ENCODE measurements around the gene SH3GL3.

The SH3GL3 gene

DNA sequence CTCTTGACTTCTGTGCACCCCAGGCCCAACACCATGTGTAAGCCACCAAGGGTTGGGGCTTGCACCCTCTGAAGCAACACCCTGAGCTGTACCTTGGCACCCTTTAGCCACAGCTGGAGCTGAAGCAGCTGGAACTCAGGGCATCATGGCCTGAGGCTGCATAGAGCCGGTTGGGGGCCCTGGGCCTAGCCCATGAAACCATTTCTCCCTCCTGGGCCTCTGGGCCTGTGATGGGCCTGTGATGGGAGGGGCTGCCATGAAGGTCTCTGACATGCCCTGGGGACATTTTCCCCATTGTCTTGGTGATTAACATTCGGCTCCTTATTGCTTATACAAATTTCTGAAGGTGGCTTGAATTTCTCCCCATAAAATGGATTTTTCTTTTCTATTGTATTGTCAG lies 184.4 kb downstream of the SH3GL3 start:
- no peak for DNase-seq

GRCh38 chr15:83643201-83643600 lies 196.1 kb downstream of the SH3GL3 start:
- no peak for DNase-seq

DNA sequence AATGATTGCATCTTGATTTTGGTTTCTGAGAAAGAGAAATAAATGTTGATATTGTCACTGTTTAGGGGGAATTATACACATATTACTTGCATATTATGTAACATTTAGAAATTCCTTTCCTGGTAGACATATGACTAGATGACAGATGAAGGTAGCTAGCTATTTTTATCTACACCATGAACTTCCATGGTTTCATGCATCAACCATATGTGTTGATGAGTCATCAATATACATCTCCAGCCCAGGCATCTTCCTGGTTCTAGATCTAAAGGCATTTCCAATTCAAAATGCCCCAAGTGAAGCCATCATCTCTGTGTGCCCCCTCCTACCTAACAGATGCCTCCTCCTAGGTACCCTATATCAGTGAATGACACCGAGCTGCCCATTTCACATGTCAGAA lies 197.3 kb downstream of the SH3GL3 start:
- no peak for DNase-seq

GRCh38 chr15:83650831-83651230 lies 203.7 kb downstream of the SH3GL3 start:
- DNase-seq = no peak

- no peak for DNase-seq
These were observed 204.4 kb downstream of the SH3GL3 start for GRCh38 chr15:83651541-83651940.

DNA sequence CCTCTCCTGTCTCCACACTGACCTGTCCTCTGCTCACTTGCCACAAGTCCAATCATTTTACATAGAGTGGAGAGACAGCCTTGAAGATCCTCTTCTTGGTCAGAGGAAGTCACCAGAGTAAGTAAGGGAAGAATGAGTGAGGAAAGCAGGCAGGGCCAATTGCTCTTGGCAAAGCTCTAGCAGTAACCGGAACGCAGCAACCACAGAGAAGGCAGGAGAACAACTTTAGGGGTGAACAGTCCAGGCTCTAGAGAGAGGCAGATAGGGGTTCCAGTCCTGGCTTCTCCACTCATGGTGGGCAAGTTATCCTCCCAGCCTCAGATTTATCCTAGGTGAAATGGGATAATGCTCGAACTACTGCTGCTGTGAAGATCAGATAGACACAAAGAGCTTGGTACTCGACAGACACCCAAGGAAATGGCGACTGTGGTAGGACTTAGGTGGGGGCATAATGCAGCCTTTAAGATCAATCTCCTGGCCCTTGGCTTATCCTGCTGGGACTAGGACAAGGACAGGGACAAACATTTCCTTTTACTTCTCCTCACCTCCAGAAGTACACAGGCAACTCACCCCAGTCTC lies 205.6 kb downstream of the SH3GL3 start:
- DNase-seq = no peak

DNA sequence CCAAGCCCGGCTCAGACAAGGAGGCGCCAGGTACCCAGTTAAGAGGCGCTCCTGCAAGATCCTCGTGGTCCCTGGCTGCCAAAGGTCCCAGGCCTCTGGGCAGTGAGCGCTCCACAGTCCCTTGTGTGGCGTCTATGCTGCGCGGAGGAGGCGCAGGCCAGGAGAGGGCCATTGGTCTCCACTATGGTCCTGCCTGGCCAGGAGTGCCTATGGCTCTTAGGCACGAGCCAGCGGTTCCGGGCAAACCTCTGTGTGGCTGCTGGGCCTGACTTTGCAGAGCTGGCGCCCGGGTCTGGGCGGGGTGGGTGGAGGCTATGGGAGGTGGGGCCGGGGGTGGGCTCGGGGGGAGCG lies 206.1 kb downstream of the SH3GL3 start:
- no peak for DNase-seq

DNA sequence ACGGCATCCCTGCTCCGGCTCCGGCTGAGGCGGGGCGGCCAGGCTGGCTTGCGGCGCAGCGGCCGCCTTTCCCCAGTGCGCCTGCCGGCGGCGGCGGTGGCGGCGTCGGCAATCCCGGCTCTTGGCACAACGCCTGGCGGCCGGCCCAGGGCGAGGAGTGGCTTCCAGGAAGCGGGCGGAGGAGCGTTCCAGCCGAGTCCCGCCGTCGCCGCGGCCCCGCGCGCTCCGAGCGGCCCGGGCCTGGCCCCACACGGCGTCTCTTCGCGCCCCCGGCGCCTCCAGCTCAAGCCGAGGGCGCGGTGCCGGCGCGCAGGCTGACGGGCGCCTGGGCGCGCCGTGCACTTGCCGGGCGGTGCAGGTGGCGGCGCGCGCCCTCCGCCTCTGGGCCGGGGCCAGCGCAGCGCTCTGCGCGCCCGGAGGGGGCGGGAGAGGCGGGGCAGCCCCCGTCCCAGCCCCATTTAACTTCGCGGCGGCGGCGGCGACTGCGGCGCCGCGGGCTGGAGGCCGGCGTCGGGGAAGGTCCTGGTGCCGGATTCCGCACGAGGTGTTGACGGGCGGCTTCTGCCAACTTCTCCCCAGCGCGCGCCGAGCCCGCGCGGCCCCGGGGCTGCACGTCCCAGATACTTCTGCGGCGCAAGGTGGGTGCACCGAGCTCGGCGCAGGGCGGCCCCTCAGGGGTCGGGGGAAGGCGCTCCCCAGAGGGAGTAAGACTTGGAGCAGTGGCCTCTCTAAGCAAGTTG lies 206.7 kb downstream of the SH3GL3 start, which contains the start of gene ADAMTSL3:
TSS of gene ADAMTSL3 (plus strand) at position 485 of the 740 bp plus-strand sequence. CDS start 1,639 bp downstream, outside the sequence.
- DNase-seq = no peak

GRCh38 chr15:83654379-83655236 lies 207.5 kb downstream of the SH3GL3 start:
- no peak for DNase-seq

DNA sequence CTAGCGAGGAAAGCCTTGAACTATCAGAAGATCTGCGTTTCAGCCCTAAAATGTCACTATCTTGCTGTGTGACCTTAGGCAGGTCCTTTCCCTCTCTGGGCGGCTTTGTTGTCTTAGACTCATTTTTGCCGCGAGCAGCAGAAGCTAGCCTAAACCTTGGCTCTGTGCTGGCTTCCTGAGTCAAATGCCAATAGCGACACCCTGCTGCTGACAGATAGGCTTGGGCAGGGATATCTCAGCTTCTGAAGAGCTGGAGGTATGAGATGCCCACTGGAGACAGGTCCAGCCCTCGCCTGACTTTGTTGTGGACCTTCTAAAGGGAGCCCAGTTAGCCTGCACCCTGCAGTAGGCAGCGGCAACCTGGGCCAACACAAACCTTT lies 208.1 kb downstream of the SH3GL3 start:
- DNase-seq = no peak

DNA sequence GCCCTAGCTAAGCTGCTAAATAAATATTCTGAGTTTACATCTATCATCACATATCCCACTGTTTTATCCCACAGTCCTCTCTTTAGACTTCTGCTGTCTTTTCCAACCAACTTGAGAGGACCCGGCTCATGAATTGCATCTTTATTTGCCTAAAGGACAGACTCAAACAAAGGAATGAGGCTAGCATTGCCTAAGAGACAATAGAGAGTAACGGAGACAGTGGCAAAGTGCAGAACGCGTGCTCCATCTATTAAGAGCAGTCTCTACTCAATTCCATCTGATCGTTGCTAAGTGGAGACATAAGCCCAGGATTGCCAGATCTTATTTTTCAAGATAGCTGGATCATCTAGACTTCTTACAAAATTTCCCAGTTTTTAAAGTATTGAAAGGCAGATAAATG lies 209.1 kb downstream of the SH3GL3 start:
- DNase-seq = no peak

DNA sequence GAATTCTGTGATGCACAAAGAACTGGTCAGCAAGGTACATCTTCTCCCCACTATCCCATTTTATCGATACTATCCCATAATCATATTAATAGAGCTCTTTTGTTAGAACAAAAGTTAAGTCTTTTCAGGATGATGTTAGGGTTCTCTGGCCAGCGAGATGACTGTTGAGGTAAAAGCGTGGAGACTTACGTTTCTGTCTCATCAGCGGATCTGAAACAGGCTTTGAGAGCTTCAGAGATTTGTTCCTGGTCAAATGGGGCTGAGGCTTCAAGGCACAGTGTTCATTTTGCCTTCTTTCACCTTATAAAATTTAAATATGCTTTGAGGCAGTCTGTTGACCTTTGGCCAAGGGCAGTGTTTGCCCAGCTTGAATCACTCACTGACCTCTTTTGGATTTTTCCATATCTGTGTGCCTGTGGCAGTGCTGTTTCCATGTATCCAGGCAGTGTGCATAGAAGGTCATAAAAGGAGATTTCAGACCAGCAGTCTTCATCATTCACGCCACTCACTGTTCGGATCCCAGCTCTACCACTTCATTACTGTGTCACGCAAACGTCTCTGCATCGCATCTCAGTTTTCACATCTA lies 209.9 kb downstream of the SH3GL3 start:
- no peak for DNase-seq

DNA sequence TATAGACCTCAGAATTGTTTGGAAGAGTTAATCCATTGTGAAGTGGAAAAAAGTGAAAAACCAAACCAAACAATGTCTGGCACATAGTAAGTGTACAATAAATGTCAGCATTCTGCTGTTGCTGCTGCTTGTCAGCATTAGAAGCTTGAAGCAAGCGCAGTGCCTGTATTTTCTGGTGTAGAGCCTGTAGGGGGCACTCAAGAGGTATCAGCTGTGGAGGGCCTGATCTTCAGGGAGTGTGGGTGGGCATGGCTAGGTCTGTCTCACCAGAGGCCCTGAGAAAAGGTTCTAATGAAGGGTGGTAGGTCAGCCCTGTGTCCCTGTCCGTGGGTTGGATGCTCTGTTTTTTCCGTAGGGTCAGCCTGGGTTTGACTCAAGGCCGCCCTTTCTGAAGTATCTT lies 210.4 kb downstream of the SH3GL3 start:
- DNase-seq = no peak

DNA sequence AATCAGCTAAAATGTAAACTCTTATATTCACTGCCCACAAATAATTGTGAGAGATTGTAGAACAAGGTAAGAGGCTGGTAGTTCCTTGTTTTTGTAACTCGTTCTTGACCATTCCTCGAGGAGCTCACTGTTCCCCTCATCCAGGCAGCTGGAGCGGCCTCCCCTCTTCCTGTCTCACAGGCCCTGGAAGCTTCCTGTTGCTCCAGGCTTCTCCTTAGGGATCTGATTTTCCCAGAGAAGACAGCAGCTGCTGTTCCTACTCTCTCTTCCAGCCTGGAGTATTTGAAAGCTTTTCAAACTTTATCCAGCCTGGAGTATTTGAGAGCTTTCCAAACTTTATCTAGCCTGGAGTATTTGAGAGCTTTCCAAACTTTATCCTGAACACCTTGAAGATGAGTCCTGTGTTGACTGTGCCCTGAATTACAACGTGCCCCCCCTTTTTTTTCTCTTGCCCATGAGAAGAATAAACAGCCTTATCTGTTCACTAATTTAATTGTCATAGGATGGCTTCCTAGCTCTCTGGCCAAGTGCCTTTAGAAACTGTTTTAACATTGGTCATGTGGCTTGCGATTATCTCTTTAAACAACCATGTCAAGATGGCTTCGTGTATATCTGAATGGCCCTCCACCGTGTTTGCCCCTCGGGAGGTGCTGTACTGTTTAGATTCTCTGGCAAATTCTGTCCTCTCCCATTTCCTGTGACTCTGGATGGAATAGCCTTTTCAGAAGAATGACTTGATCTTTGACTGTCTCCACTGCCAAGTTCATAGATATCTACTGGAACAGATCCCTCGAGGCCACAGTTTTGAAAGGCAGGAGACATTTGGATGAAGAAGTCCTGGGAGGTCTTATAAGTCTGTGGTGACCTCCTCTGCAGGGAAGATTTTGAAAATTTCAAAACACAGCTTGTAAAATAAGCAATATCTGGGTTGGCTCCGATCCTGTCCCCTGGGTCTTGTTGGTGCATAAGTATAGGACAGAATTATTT lies 211.6 kb downstream of the SH3GL3 start:
- no peak for DNase-seq

DNA sequence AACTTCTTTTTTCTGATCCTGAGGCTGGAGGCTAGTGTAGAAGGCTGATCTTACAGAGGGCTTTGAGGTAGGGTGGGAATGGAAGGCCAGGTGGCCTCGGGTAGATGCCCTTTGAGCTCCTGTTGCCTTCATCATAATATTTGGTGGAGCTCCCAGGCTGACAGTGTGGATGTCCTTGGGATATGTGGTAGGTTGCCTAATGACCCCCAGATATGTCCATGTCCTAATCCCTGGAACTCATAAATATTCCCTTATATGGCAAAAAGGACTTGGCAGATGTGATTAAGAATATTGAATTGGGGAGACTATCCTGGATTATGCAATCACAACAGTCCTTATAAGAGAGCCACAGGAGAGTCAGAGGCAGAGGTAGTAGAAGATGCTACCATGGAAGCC lies 212.3 kb downstream of the SH3GL3 start:
- DNase-seq = no peak

DNA sequence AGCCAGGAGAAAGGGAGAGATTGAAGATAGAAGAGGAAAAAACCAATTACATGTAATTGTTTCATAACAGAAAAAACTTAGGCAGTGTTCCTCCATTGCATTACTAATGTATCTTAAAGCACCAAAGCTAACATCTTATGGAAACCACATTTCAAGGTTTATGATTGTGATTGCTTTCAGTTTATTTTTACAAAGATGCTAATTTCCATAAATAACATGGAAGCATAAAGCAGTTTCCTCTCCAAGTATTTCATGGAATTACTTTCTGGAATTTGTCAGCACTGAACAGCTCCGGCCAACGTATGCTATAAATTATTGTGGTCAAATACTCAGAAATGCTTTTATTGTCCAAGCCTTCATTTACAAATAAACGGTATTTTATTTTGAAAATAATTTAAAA lies 218.3 kb downstream of the SH3GL3 start:
- no peak for DNase-seq
